Adrenal gland (tissue), 5 donors: ENCODE results near the gene NLRC5.

Experiments
- POLR2A ChIP-seq, 2 donors: fragments of 450-650 bp; IDR thresholded peaks; one replicate each; pipeline ENCODE4 v1.6.1; 2017; ENCODE audit warnings: antibody characterized with exemption in 2 of 2, mild to moderate bottlenecking in 2 of 2, moderate library complexity in 1 of 2
- TF ChIP-seq, protein P1 (sequence below), 6 experiments: fragments of 450-650 bp in 4 of 6; fragments of 200-600 bp in 2 of 6; sonication (generic) in 1 of 6; IDR thresholded peaks; 1 replicate in 5 of 6; 2 replicates in 1 of 6; pipeline versions ENCODE4 v1.5.1 to v1.8.0; 2016 to 2021; ENCODE audit warnings: antibody characterized with exemption in 6 of 6, mild to moderate bottlenecking in 2 of 6, moderate library complexity in 1 of 6
- donor health status: DM: no; HTN: no; CAD: no.

DNA sequence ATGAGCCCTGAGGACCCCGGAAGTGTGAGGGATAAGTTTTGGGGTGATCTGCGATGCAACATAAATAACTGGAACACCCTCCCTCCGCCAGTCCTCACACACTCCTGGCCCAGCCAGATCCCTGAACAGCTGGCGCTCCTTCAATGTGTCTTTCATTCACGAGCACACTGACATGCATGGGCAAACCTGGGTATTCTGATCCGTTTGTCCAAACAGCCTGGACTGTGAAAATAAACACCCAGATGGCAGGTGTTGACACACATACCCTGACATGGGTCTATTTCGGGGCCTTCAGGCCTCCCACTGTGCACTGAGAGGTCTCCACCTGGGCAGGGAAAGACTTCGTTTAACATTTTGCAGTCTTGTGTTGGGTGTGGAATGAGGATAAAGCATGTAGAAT lies 100.0 kb downstream of the NLRC5 start:
- TF ChIP-seq, protein P1, sequence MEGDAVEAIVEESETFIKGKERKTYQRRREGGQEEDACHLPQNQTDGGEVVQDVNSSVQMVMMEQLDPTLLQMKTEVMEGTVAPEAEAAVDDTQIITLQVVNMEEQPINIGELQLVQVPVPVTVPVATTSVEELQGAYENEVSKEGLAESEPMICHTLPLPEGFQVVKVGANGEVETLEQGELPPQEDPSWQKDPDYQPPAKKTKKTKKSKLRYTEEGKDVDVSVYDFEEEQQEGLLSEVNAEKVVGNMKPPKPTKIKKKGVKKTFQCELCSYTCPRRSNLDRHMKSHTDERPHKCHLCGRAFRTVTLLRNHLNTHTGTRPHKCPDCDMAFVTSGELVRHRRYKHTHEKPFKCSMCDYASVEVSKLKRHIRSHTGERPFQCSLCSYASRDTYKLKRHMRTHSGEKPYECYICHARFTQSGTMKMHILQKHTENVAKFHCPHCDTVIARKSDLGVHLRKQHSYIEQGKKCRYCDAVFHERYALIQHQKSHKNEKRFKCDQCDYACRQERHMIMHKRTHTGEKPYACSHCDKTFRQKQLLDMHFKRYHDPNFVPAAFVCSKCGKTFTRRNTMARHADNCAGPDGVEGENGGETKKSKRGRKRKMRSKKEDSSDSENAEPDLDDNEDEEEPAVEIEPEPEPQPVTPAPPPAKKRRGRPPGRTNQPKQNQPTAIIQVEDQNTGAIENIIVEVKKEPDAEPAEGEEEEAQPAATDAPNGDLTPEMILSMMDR (IDR thresholded peaks at IDR 0.05) = no peak
- no peak for TF ChIP-seq POLR2A (IDR thresholded peaks at IDR 0.05)
